ENCODE data around the gene SLC30A2. TPM values are rescaled to one million over a fixed set of nuclear protein-coding genes. Genes with fewer than 3 reads are reported as not detected.
A peak's percentile ranks its signal among the peaks of the same experiment; 100 is the strongest.

The SLC30A2 gene
- total and polyA plus RNA-seq, 2 experiments from 2014 or later, result 1.3 to 1.8 TPM

GRCh38 chr1:26019641-26020315 is 26.1 kb downstream of the SLC30A2 start:
- no peaks in the 10 kb centered on the region for H3K27me3 ChIP-seq
- no peak overlapping the region for H3K4me3 ChIP-seq
- peak overlapping the region; percentile 83 for H3K27ac ChIP-seq
- H3K9me3 ChIP-seq (ENCODE audit: low read depth), result no peaks in the 10 kb centered on the region
- no peak for TF ChIP-seq CTCF (IDR thresholded peaks at IDR 0.05; ENCODE audit: low read depth, low read length)
- H3K4me1 ChIP-seq (ENCODE audit: low read depth), result peaks cover 51% of the 10 kb centered on the region
- DNase-seq (ENCODE audit: low read depth in 1 of 2, low spot score in 1 of 2), result no peak
- no peaks in the 10 kb centered on the region for H3K36me3 ChIP-seq

- Histone ChIP-seq H3K36me3 (no peaks in the 10 kb centered on the region), H3K4me1 (ENCODE audit: low read depth) (peaks cover 41% of the 10 kb centered on the region), H3K4me3 (no peak overlapping the region), H3K27me3 (no peaks in the 10 kb centered on the region), H3K9me3 (ENCODE audit: low read depth) (no peaks in the 10 kb centered on the region), H3K27ac (peak overlapping the region; percentile 94)
- peak in 1 of 2 donors; percentile 77 for DNase-seq (ENCODE audit: low read depth in 1 of 2, low spot score in 1 of 2)
- no peak for TF ChIP-seq CTCF (IDR thresholded peaks at IDR 0.05; ENCODE audit: low read depth, low read length)
These were observed 28.3 kb downstream of the SLC30A2 start for GRCh38 chr1:26017606-26018005.

- no peak for DNase-seq (ENCODE audit: low read depth in 1 of 2, low spot score in 1 of 2)
- H3K27ac ChIP-seq, result peak overlapping the region; percentile 94
- no peaks in the 10 kb centered on the region for H3K27me3 ChIP-seq
- H3K4me1 ChIP-seq (ENCODE audit: low read depth), result peaks cover 37% of the 10 kb centered on the region
- H3K4me3 ChIP-seq, result no peak overlapping the region
- H3K9me3 ChIP-seq (ENCODE audit: low read depth), result no peaks in the 10 kb centered on the region
- TF ChIP-seq CTCF (IDR thresholded peaks at IDR 0.05; ENCODE audit: low read depth, low read length), result no peak
- no peaks in the 10 kb centered on the region for H3K36me3 ChIP-seq
These were observed 28.9 kb downstream of the SLC30A2 start for GRCh38 chr1:26016953-26017545.

GRCh38 chr1:26016258-26016952 is 29.5 kb downstream of the SLC30A2 start:
- TF ChIP-seq CTCF (IDR thresholded peaks at IDR 0.05; ENCODE audit: low read depth, low read length), result no peak
- Histone ChIP-seq H3K27me3 (no peaks in the 10 kb centered on the region), H3K4me1 (ENCODE audit: low read depth) (peaks cover 35% of the 10 kb centered on the region), H3K36me3 (no peaks in the 10 kb centered on the region), H3K9me3 (ENCODE audit: low read depth) (no peaks in the 10 kb centered on the region), H3K4me3 (no peak overlapping the region), H3K27ac (peak overlapping the region; percentile 94)
- no peak for DNase-seq (ENCODE audit: low read depth in 1 of 2, low spot score in 1 of 2)

- no peak overlapping the region for H3K27ac ChIP-seq
- peak in 1 of 2 donors; percentile 90 for DNase-seq (ENCODE audit: low read depth in 1 of 2, low spot score in 1 of 2)
These were observed 30.6 kb downstream of the SLC30A2 start for GRCh38 chr1:26015358-26015757.

More at GRCh38 chr1:26015358-26015757, 30.6 kb downstream of the SLC30A2 start:
- Histone ChIP-seq H3K36me3 (no peaks in the 10 kb centered on the region), H3K4me3 (no peak overlapping the region), H3K27me3 (no peaks in the 10 kb centered on the region), H3K4me1 (ENCODE audit: low read depth) (peaks cover 26% of the 10 kb centered on the region), H3K9me3 (ENCODE audit: low read depth) (no peaks in the 10 kb centered on the region)
- TF ChIP-seq CTCF (IDR thresholded peaks at IDR 0.05; ENCODE audit: low read depth, low read length), result no peak

Data from cardiac muscle cell (in vitro differentiated cells and primary cell).